HG03159 (cell line): ENCODE measurements around the gene EGLN2.
"Not testable (repeated sequence)": the region's sequence is repeated elsewhere in the genome, so short reads cannot be mapped to it uniquely, and the experiment has no call there.

ENCODE experiments used
- ATAC-seq: cut with Tn5 transposase; IDR thresholded peaks from one replicate; pipeline ENCODE4 v1.9.1; 2021; ENCODE audit warnings: mild to moderate bottlenecking, moderate library complexity; ENCODE audit not compliant: unreplicated experiment

EGLN2 gene

GRCh38 chr19:40838477-40838876 lies 39.5 kb downstream of the EGLN2 start:
- ATAC-seq: not testable (repeated sequence)

GRCh38 chr19:40842012-40842411 lies 43.0 kb downstream of the EGLN2 start:
- not testable (repeated sequence) for ATAC-seq

GRCh38 chr19:40842997-40843652 lies 44.1 kb downstream of the EGLN2 start:
- ATAC-seq: not testable (repeated sequence)

GRCh38 chr19:40843653-40844052 lies 44.7 kb downstream of the EGLN2 start:
- not testable (repeated sequence) for ATAC-seq

- not testable (repeated sequence) for ATAC-seq
Observed at GRCh38 chr19:40846722-40847121, 47.7 kb downstream of the EGLN2 start.

- not testable (repeated sequence) for ATAC-seq
Observed at GRCh38 chr19:40850277-40850676, 51.3 kb downstream of the EGLN2 start, which contains the start of gene CYP2A6. Gene CYP2A6, minus strand, starts transcription at chr19:40850447. Its CDS starts 21 bp downstream, at chr19:40850426.

GRCh38 chr19:40852467-40853152 lies 53.6 kb downstream of the EGLN2 start:
- ATAC-seq: not testable (repeated sequence)
